GM18873 (cell line): ENCODE measurements around the gene BNC2.

Experiments
- ATAC-seq: cut with Tn5 transposase; IDR thresholded peaks from one replicate; pipeline ENCODE4 v1.9.1; 2021; ENCODE audit warnings: mild to moderate bottlenecking, moderate library complexity, moderate number of reproducible peaks; ENCODE audit not compliant: unreplicated experiment, low FRiP score

Gene BNC2

GRCh38 chr9:16680975-16681651 lies 189.4 kb downstream of the BNC2 start:
- no peak for ATAC-seq

- no peak for ATAC-seq
These were observed 189.9 kb downstream of the BNC2 start for GRCh38 chr9:16680541-16680940.

- ATAC-seq: no peak
These were observed 191.1 kb downstream of the BNC2 start for GRCh38 chr9:16679327-16679821.

GRCh38 chr9:16676519-16676918 lies 194.0 kb downstream of the BNC2 start:
- no peak for ATAC-seq

- no peak for ATAC-seq
These were observed 195.3 kb downstream of the BNC2 start for GRCh38 chr9:16675131-16675530.

GRCh38 chr9:16673171-16673570 lies 197.3 kb downstream of the BNC2 start:
- no peak for ATAC-seq

- ATAC-seq: no peak
These were observed 198.0 kb downstream of the BNC2 start for GRCh38 chr9:16672501-16672900.

- ATAC-seq: no peak
These were observed 198.8 kb downstream of the BNC2 start for GRCh38 chr9:16671591-16672137.

- no peak for ATAC-seq
These were observed 199.7 kb downstream of the BNC2 start for GRCh38 chr9:16670791-16671190.

GRCh38 chr9:16668734-16669295 lies 201.7 kb downstream of the BNC2 start:
- ATAC-seq: no peak

- ATAC-seq: no peak
These were observed 206.3 kb downstream of the BNC2 start for GRCh38 chr9:16664211-16664610.

- no peak for ATAC-seq
These were observed 208.7 kb downstream of the BNC2 start for GRCh38 chr9:16661816-16662215.

- no peak for ATAC-seq
These were observed 211.4 kb downstream of the BNC2 start for GRCh38 chr9:16659096-16659495.

GRCh38 chr9:16656432-16657169 lies 213.9 kb downstream of the BNC2 start:
- ATAC-seq: no peak

GRCh38 chr9:16654596-16655126 lies 215.8 kb downstream of the BNC2 start:
- no peak for ATAC-seq

- no peak for ATAC-seq
These were observed 216.7 kb downstream of the BNC2 start for GRCh38 chr9:16653491-16654399.

GRCh38 chr9:16652582-16652981 lies 217.9 kb downstream of the BNC2 start:
- no peak for ATAC-seq

GRCh38 chr9:16651446-16651964 lies 219.0 kb downstream of the BNC2 start:
- ATAC-seq: no peak

- ATAC-seq: no peak
These were observed 224.5 kb downstream of the BNC2 start for GRCh38 chr9:16645970-16646369.
